ENCODE data around the gene ENTHD1. TPM values are rescaled to one million over a fixed set of nuclear protein-coding genes. Genes with fewer than 3 reads are reported as not detected.

Gene ENTHD1
- total and polyA plus RNA-seq, 2 of the 4 experiments (the other 2 are of a cell fraction) = not detected

GRCh38 chr22:39723899-39724351, 169.6 kb downstream of the ENTHD1 start:
- no peak overlapping the region for H4K8ac ChIP-seq (ENCODE audit: low read depth in 2 of 2, low read length in 2 of 2)
- H3K4me1 ChIP-seq (ENCODE audit: control insufficient read depth, insufficient read depth, low read length) = peaks cover 3% of the 10 kb centered on the region; the same call in 1 of the 2 replicates
- peak; percentile 50 for DNase-seq
- H3K23ac ChIP-seq (ENCODE audit: low read depth, low read length) = no peak overlapping the region
- in situ Hi-C loops (cut with MboI; ENCODE audit: low sequenced_read_pairs) (no loop called here), intact Hi-C loops (cut with micrococcal nuclease) (no loop called here), dilution Hi-C loops (cut with HindIII; ENCODE audit: low sequenced_read_pairs, unreplicated experiment) (no loop called here)
- no peak overlapping the region for H2BK120ac ChIP-seq (ENCODE audit: low read depth, low read length)
- H3K79me1 ChIP-seq (ENCODE audit: low read depth in 1 of 2, low read length in 2 of 2) = no peaks in the 10 kb centered on the region
- no peak overlapping the region for H3K56ac ChIP-seq (ENCODE audit: extremely low read depth, insufficient read depth, low read length)
- TF ChIP-seq, protein P1, sequence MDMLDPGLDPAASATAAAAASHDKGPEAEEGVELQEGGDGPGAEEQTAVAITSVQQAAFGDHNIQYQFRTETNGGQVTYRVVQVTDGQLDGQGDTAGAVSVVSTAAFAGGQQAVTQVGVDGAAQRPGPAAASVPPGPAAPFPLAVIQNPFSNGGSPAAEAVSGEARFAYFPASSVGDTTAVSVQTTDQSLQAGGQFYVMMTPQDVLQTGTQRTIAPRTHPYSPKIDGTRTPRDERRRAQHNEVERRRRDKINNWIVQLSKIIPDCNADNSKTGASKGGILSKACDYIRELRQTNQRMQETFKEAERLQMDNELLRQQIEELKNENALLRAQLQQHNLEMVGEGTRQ (IDR thresholded peaks at IDR 0.05; ENCODE audit: low read depth, low read length) = peak; percentile 83
- TF ChIP-seq NFE2L2 (IDR thresholded peaks at IDR 0.05; ENCODE audit: low read depth, low read length) (no peak), MAZ (IDR thresholded peaks at IDR 0.05; ENCODE audit: borderline replicate concordance, low read depth, low read length) (no peak)
- H3K27me3 ChIP-seq (ENCODE audit: control insufficient read depth, insufficient read depth, low read length) = peaks cover 44% of the 10 kb centered on the region
- no peak overlapping the region for H3K4ac ChIP-seq (ENCODE audit: low read depth, low read length)
- H3K4me2 ChIP-seq (ENCODE audit: low read depth, low read length) = no peak overlapping the region
- no peak overlapping the region for H3K27ac ChIP-seq (ENCODE audit: insufficient read depth, low read length)
- ATAC-seq (ENCODE audit: low read depth) = peak; percentile 79
- no peak overlapping the region for H4K91ac ChIP-seq (ENCODE audit: insufficient read depth, low read depth, low read length)
- no peaks in the 10 kb centered on the region for H3K9me3 ChIP-seq (ENCODE audit: control insufficient read depth, insufficient read depth, low read length)
- H2BK20ac ChIP-seq (ENCODE audit: low read depth, low read length) = no peak overlapping the region
- no peak overlapping the region for H2AK5ac ChIP-seq (ENCODE audit: low read depth, low read length)
- BruUV-seq (replicated peaks) = no TSS peak
- WGBS, 2 experiments (ENCODE audit: extremely low coverage in 2 of 2, insufficient read length in 1 of 2) = 20% methylated on average over 2 of the region's 3 CpGs; no CpG with 5 or more reads in 1 of the 2 experiments
- H3K18ac ChIP-seq (ENCODE audit: low read depth, low read length) = no peak overlapping the region
- POLR2A ChIA-PET (ENCODE audit: unreplicated experiment) = interaction anchor here (0.5 kb wide), 1 partner anchor 60 kb away, joined by 3 read pairs; no protein-coding TSS in a partner anchor
- no peaks in the 10 kb centered on the region for H4K20me1 ChIP-seq (ENCODE audit: insufficient read depth, low read length)
- H3K9me1 ChIP-seq (ENCODE audit: insufficient read depth, low read length) = no peaks in the 10 kb centered on the region
- H4K5ac ChIP-seq (ENCODE audit: low read depth, low read length) = no peak overlapping the region
- H2AFZ ChIP-seq (replicated peaks; ENCODE audit: low read length, poor library complexity) = no peak overlapping the region
- H3K9ac ChIP-seq (ENCODE audit: low read depth, low read length) = no peak overlapping the region
- H3K14ac ChIP-seq (replicated peaks; ENCODE audit: low read depth, low read length) = no peak overlapping the region
- CTCF ChIA-PET = no interaction called here
- H2AK9ac ChIP-seq (replicated peaks; ENCODE audit: low read depth, low read length, poor library complexity) = no peak overlapping the region
- no peak overlapping the region for H2BK5ac ChIP-seq (ENCODE audit: low read depth, low read length, poor library complexity, severe bottlenecking)
- no peak overlapping the region for H2BK15ac ChIP-seq (ENCODE audit: low read depth, low read length)
- no peak overlapping the region for H3K4me3 ChIP-seq (ENCODE audit: insufficient read depth, low read depth, low read length)
- H3K36me3 ChIP-seq (ENCODE audit: control insufficient read depth, insufficient read depth, low read length) = no peaks in the 10 kb centered on the region
